Hypothalamus (tissue), 51 donors: ENCODE results near the gene ZNF124.
A peak's percentile ranks its signal among the peaks of the same experiment; 100 is the strongest.
"Not testable (repeated sequence)": the region's sequence is repeated elsewhere in the genome, so short reads cannot be mapped to it uniquely, and the experiment has no call there.

Experiments
- DNase-seq, 51 donors: peaks; one replicate each; lab custom pipeline; 2025; lab: John Stamatoyannopoulos, UW

ZNF124 gene

GRCh38 chr1:247171875-247172563 is at the start of gene ZNF124:
Gene ZNF124 (minus strand): TSS chr1:247172020. CDS start chr1:247171877, 143 bp downstream.
- not testable (repeated sequence) for DNase-seq

- DNase-seq: not testable (repeated sequence)
These were observed 48.5 kb upstream of the ZNF124 start for GRCh38 chr1:247220280-247220679.

GRCh38 chr1:247218121-247218651 is 46.4 kb upstream of the ZNF124 start:
- DNase-seq: no peak

GRCh38 chr1:247216261-247216660 is 44.4 kb upstream of the ZNF124 start:
- DNase-seq: no peak

GRCh38 chr1:247212627-247213617 is 41.1 kb upstream of the ZNF124 start:
- no peak for DNase-seq

- no peak for DNase-seq
These were observed 40.2 kb upstream of the ZNF124 start for GRCh38 chr1:247212012-247212411.

GRCh38 chr1:247211339-247211738 is 39.5 kb upstream of the ZNF124 start:
- DNase-seq: no peak

- DNase-seq: peak; percentile 72 to 98 (median 93)
These were observed 38.7 kb upstream of the ZNF124 start for GRCh38 chr1:247210376-247211117.

- no peak for DNase-seq
These were observed 38.2 kb upstream of the ZNF124 start for GRCh38 chr1:247210062-247210375.

GRCh38 chr1:247209396-247209795 is 37.6 kb upstream of the ZNF124 start:
- no peak for DNase-seq

GRCh38 chr1:247204177-247204647 is 32.4 kb upstream of the ZNF124 start:
- no peak for DNase-seq

- no peak for DNase-seq
These were observed 27.0 kb upstream of the ZNF124 start for GRCh38 chr1:247198781-247199180.

- no peak for DNase-seq
These were observed 22.1 kb upstream of the ZNF124 start for GRCh38 chr1:247193958-247194357.

GRCh38 chr1:247189981-247190798 is 18.4 kb upstream of the ZNF124 start:
- DNase-seq: no peak

- no peak for DNase-seq
These were observed 13.8 kb upstream of the ZNF124 start for GRCh38 chr1:247185667-247186066.

GRCh38 chr1:247184254-247184653 is 12.4 kb upstream of the ZNF124 start:
- no peak for DNase-seq

GRCh38 chr1:247182994-247183393 is 11.2 kb upstream of the ZNF124 start:
- no peak for DNase-seq

- DNase-seq: no peak
These were observed 8.8 kb upstream of the ZNF124 start for GRCh38 chr1:247180581-247180980.

- no peak for DNase-seq
These were observed 5.9 kb upstream of the ZNF124 start for GRCh38 chr1:247177755-247178154.

GRCh38 chr1:247175458-247175857 is 3.6 kb upstream of the ZNF124 start:
- no peak for DNase-seq
